ENCODE data around the gene SUN3.

GRCh38 chr7:48009257-48009656 lies 19.6 kb downstream of the SUN3 start:
- TF ChIP-seq CTCF (IDR thresholded peaks at IDR 0.05): no peak
- no peak for TF ChIP-seq EP300 (IDR thresholded peaks at IDR 0.05)

All from tibial nerve (tissue), 4 donors.